ENCODE measurements around the gene NR2F1-AS1.

NR2F1-AS1 gene

DNA sequence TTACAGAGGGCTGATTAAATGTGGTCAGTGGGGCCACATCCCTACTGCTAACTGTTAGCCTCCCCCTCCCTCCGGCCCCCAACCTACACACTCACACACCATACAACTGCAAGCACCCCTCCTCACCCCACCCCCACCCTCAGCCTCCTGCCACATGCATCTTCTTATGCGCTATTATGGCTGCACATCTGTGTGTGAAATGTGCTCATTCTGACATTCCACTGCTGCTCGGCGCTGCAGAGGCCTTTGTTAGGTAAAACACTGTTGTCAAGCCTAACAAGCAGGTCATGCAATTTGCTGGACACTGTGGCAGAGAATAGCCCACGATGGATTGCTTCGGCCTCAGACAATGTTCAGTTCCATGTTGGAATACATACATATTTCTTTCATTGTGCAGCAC lies 173.6 kb downstream of the NR2F1-AS1 start:
- Histone ChIP-seq H2AFZ (ENCODE audit: low read length) (peak overlapping the region; percentile 42), H3K27me3 (ENCODE audit: control insufficient read depth in 3 of 3, insufficient read depth in 3 of 3, low read depth in 1 of 3, low read length in 3 of 3) (no peaks in the 10 kb centered on the region), H3K18ac (ENCODE audit: low read length) (no peak overlapping the region), H4K91ac (ENCODE audit: low read depth, low read length, poor library complexity) (no peak overlapping the region), H3K36me3 (replicated peaks in 1 of 2; ENCODE audit: control insufficient read depth in 2 of 2, insufficient read depth in 2 of 2, low read length in 2 of 2) (peaks cover 0 to 14% of the 10 kb centered on the region in 2 donors), H2BK120ac (ENCODE audit: low read depth, low read length) (no peak overlapping the region), H3K14ac (ENCODE audit: low read length) (no peak overlapping the region), H2AK5ac (ENCODE audit: low read depth, low read length) (no peak overlapping the region), H2BK12ac (ENCODE audit: low read length) (no peak overlapping the region), H3K9ac (ENCODE audit: low read depth, low read length, poor library complexity) (no peak overlapping the region), H3K9me3 (replicated peaks in 1 of 2; ENCODE audit: control insufficient read depth in 2 of 2, insufficient read depth in 1 of 2, low read depth in 1 of 2, low read length in 2 of 2) (peaks cover 1 to 8% of the 10 kb centered on the region in 2 donors), H3K27ac (replicated peaks; ENCODE audit: low read length) (peak overlapping the region; percentile 69), H2BK5ac (ENCODE audit: low read length) (peak overlapping the region; percentile 68), H3K23ac (ENCODE audit: low read depth, low read length, poor library complexity) (no peak overlapping the region), H3K4me3 (ENCODE audit: low read length in 2 of 2) (no peak overlapping the region), H3K79me1 (ENCODE audit: low read depth, low read length) (no peaks in the 10 kb centered on the region), H2BK15ac (ENCODE audit: low read length) (no peak overlapping the region), H3K4me2 (ENCODE audit: insufficient read depth, low read length, poor library complexity, severe bottlenecking) (no peak overlapping the region), H3K4ac (ENCODE audit: low read length) (no peak overlapping the region), H3K4me1 (ENCODE audit: control insufficient read depth in 2 of 2, insufficient read depth in 1 of 2, low read depth in 1 of 2, low read length in 2 of 2) (peaks cover 16 to 31% of the 10 kb centered on the region in 2 donors), H4K8ac (ENCODE audit: low read depth, low read length) (no peak overlapping the region)
- no CpG with 5 or more reads among the region's 6 CpGs for WGBS, 2 donors (ENCODE audit: extremely low coverage in 2 of 2, insufficient read length in 2 of 2, insufficient replicate concordance in 1 of 2)
- peak; percentile 69 for DNase-seq (ENCODE audit: low spot score)

GRCh38 chr5:93406971-93407401 lies 174.0 kb downstream of the NR2F1-AS1 start:
- Histone ChIP-seq H2BK12ac (ENCODE audit: low read length) (no peak overlapping the region), H3K4me1 (ENCODE audit: control insufficient read depth in 2 of 2, insufficient read depth in 1 of 2, low read depth in 1 of 2, low read length in 2 of 2) (peaks cover 14 to 32% of the 10 kb centered on the region in 2 donors), H3K27me3 (ENCODE audit: control insufficient read depth in 3 of 3, insufficient read depth in 3 of 3, low read depth in 1 of 3, low read length in 3 of 3) (no peaks in the 10 kb centered on the region), H2AK5ac (ENCODE audit: low read depth, low read length) (no peak overlapping the region), H3K9me3 (replicated peaks in 1 of 2; ENCODE audit: control insufficient read depth in 2 of 2, insufficient read depth in 1 of 2, low read depth in 1 of 2, low read length in 2 of 2) (peaks cover 1 to 8% of the 10 kb centered on the region in 2 donors), H2BK5ac (ENCODE audit: low read length) (peak overlapping the region; percentile 68), H3K9ac (ENCODE audit: low read depth, low read length, poor library complexity) (no peak overlapping the region), H3K23ac (ENCODE audit: low read depth, low read length, poor library complexity) (no peak overlapping the region), H2BK15ac (ENCODE audit: low read length) (no peak overlapping the region), H4K91ac (ENCODE audit: low read depth, low read length, poor library complexity) (no peak overlapping the region), H4K8ac (ENCODE audit: low read depth, low read length) (no peak overlapping the region), H3K14ac (ENCODE audit: low read length) (no peak overlapping the region), H3K36me3 (replicated peaks in 1 of 2; ENCODE audit: control insufficient read depth in 2 of 2, insufficient read depth in 2 of 2, low read length in 2 of 2) (peaks cover 0 to 14% of the 10 kb centered on the region in 2 donors), H2BK120ac (ENCODE audit: low read depth, low read length) (no peak overlapping the region), H3K27ac (replicated peaks; ENCODE audit: low read length) (peak overlapping the region; percentile 69), H3K79me1 (ENCODE audit: low read depth, low read length) (no peaks in the 10 kb centered on the region), H3K4me3 (ENCODE audit: low read length in 2 of 2) (no peak overlapping the region), H3K4me2 (ENCODE audit: insufficient read depth, low read length, poor library complexity, severe bottlenecking) (no peak overlapping the region), H3K18ac (ENCODE audit: low read length) (no peak overlapping the region), H3K4ac (ENCODE audit: low read length) (no peak overlapping the region), H2AFZ (ENCODE audit: low read length) (peak overlapping the region; percentile 42)
- DNase-seq (ENCODE audit: low spot score): no peak
- WGBS, 2 donors (ENCODE audit: extremely low coverage in 2 of 2, insufficient read length in 2 of 2, insufficient replicate concordance in 1 of 2): no CpG with 5 or more reads among the region's 5 CpGs

DNA sequence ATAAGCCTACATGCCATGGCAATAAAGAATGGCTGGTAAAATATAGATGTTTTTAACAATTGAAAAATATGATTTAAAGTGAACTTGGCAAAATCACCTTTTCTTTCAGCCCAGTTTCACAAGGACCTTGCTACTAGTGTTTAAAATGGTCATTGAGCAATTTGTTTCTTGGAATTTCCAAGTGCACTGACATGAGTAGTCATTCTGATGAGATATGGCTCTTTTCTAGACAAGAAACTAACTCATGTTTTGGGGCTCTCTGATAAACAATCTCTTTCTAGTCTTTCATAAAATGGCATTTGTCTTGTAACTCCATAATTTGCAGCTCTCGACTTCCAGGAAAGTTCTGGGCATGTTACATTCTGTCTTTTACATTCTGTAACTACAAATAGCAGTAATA lies 176.8 kb downstream of the NR2F1-AS1 start:
- no peak overlapping the region for H3K14ac ChIP-seq (ENCODE audit: low read length)
- H4K91ac ChIP-seq (ENCODE audit: low read depth, low read length, poor library complexity): no peak overlapping the region
- H3K9ac ChIP-seq (ENCODE audit: low read depth, low read length, poor library complexity): no peak overlapping the region
- H3K27me3 ChIP-seq (ENCODE audit: control insufficient read depth in 3 of 3, insufficient read depth in 3 of 3, low read depth in 1 of 3, low read length in 3 of 3): no peaks in the 10 kb centered on the region
- no peak overlapping the region for H3K27ac ChIP-seq (replicated peaks; ENCODE audit: low read length)
- WGBS, 2 donors (ENCODE audit: extremely low coverage in 2 of 2, insufficient read length in 2 of 2, insufficient replicate concordance in 1 of 2): no CpG with 5 or more reads among the region's 1 CpG
- no peak overlapping the region for H2AFZ ChIP-seq (ENCODE audit: low read length)
- H3K23ac ChIP-seq (ENCODE audit: low read depth, low read length, poor library complexity): no peak overlapping the region
- H2BK5ac ChIP-seq (ENCODE audit: low read length): no peak overlapping the region
- no peak overlapping the region for H2AK5ac ChIP-seq (ENCODE audit: low read depth, low read length)
- H3K4me3 ChIP-seq (ENCODE audit: low read length in 2 of 2): no peak overlapping the region
- no peak overlapping the region for H2BK120ac ChIP-seq (ENCODE audit: low read depth, low read length)
- no peak overlapping the region for H4K8ac ChIP-seq (ENCODE audit: low read depth, low read length)
- H2BK12ac ChIP-seq (ENCODE audit: low read length): no peak overlapping the region
- no peak overlapping the region for H3K18ac ChIP-seq (ENCODE audit: low read length)
- no peak overlapping the region for H3K4me2 ChIP-seq (ENCODE audit: insufficient read depth, low read length, poor library complexity, severe bottlenecking)
- H3K4ac ChIP-seq (ENCODE audit: low read length): no peak overlapping the region
- peaks cover 10 to 37% of the 10 kb centered on the region in 2 donors for H3K4me1 ChIP-seq (ENCODE audit: control insufficient read depth in 2 of 2, insufficient read depth in 1 of 2, low read depth in 1 of 2, low read length in 2 of 2)
- peaks cover 1 to 8% of the 10 kb centered on the region in 2 donors for H3K9me3 ChIP-seq (replicated peaks in 1 of 2; ENCODE audit: control insufficient read depth in 2 of 2, insufficient read depth in 1 of 2, low read depth in 1 of 2, low read length in 2 of 2)
- H2BK15ac ChIP-seq (ENCODE audit: low read length): no peak overlapping the region
- DNase-seq (ENCODE audit: low spot score): no peak
- H3K36me3 ChIP-seq (replicated peaks in 1 of 2; ENCODE audit: control insufficient read depth in 2 of 2, insufficient read depth in 2 of 2, low read length in 2 of 2): no peaks in the 10 kb centered on the region
- no peaks in the 10 kb centered on the region for H3K79me1 ChIP-seq (ENCODE audit: low read depth, low read length)

DNA sequence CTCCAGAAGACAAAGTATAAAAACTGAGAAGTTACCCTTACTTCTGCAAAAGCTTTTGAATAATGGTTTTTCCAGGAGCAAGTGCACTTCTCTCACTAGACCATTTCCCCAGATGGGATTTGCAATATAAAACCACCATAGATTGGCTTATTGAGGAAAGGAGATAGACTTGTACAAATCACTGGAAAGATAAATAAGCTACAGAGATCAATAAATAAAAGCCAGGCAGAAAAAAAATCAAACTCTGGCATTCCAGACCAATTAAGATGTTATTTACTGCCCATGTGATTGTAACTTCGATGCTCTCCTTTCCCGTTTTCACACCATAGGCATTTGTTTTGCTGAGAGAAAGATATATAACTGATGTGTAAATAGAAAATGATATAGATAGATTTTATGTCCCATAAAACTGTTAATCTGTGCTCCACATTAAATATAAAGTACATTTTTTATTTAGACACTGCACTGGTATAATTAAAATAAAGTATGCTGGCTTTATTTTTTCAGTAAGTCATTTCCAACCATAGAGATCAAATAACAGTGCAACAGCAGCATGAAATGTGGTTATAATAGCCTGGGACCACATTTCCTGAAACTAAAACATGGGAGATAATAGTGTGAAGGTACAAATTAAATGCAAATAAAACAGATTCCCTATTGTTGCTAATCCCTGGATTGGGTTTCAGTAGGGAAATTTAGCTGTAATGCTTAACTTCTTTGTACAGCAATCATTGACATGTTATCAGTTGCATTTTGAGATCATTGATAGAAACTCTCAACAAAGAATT lies 177.7 kb downstream of the NR2F1-AS1 start:
- H4K8ac ChIP-seq (ENCODE audit: low read depth, low read length): no peak overlapping the region

More for the DNA sequence above, 177.7 kb downstream of the NR2F1-AS1 start:
- peaks cover 1 to 8% of the 10 kb centered on the region in 2 donors for H3K9me3 ChIP-seq (replicated peaks in 1 of 2; ENCODE audit: control insufficient read depth in 2 of 2, insufficient read depth in 1 of 2, low read depth in 1 of 2, low read length in 2 of 2)
- H2BK120ac ChIP-seq (ENCODE audit: low read depth, low read length): no peak overlapping the region
- DNase-seq (ENCODE audit: low spot score): no peak
- no peak overlapping the region for H2AK5ac ChIP-seq (ENCODE audit: low read depth, low read length)
- no CpG with 5 or more reads among the region's 2 CpGs for whole genome bisulfite sequencing, 2 donors (ENCODE audit: extremely low coverage in 2 of 2, insufficient read length in 2 of 2, insufficient replicate concordance in 1 of 2)
- H3K27me3 ChIP-seq (ENCODE audit: control insufficient read depth in 3 of 3, insufficient read depth in 3 of 3, low read depth in 1 of 3, low read length in 3 of 3): no peaks in the 10 kb centered on the region
- H4K91ac ChIP-seq (ENCODE audit: low read depth, low read length, poor library complexity): no peak overlapping the region
- H3K23ac ChIP-seq (ENCODE audit: low read depth, low read length, poor library complexity): no peak overlapping the region
- no peak overlapping the region for H3K18ac ChIP-seq (ENCODE audit: low read length)
- no peak overlapping the region for H3K9ac ChIP-seq (ENCODE audit: low read depth, low read length, poor library complexity)
- H3K27ac ChIP-seq (replicated peaks; ENCODE audit: low read length): no peak overlapping the region
- peaks cover 4 to 28% of the 10 kb centered on the region in 2 donors for H3K4me1 ChIP-seq (ENCODE audit: control insufficient read depth in 2 of 2, insufficient read depth in 1 of 2, low read depth in 1 of 2, low read length in 2 of 2)
- no peaks in the 10 kb centered on the region for H3K36me3 ChIP-seq (replicated peaks in 1 of 2; ENCODE audit: control insufficient read depth in 2 of 2, insufficient read depth in 2 of 2, low read length in 2 of 2)
- H3K79me1 ChIP-seq (ENCODE audit: low read depth, low read length): no peaks in the 10 kb centered on the region
- H2BK5ac ChIP-seq (ENCODE audit: low read length): no peak overlapping the region
- H2AFZ ChIP-seq (ENCODE audit: low read length): no peak overlapping the region
- no peak overlapping the region for H3K14ac ChIP-seq (ENCODE audit: low read length)
- H3K4ac ChIP-seq (ENCODE audit: low read length): no peak overlapping the region
- H3K4me2 ChIP-seq (ENCODE audit: insufficient read depth, low read length, poor library complexity, severe bottlenecking): no peak overlapping the region
- no peak overlapping the region for H2BK12ac ChIP-seq (ENCODE audit: low read length)
- H2BK15ac ChIP-seq (ENCODE audit: low read length): no peak overlapping the region
- no peak overlapping the region for H3K4me3 ChIP-seq (ENCODE audit: low read length in 2 of 2)
